IMR-90 (cell line): ENCODE measurements around the gene ECHS1. TPM values are rescaled to one million over a fixed set of nuclear protein-coding genes. Genes with fewer than 3 reads are reported as not detected.

Experiments
- ATAC-seq: fragments of 200-7000 bp; cut with Tn5 transposase; 2 replicates; pipeline ENCODE4 v1.9.1; 2020; ENCODE audit warnings: low read depth, mild to moderate bottlenecking, moderate library complexity
- BruUV-seq: library from RNA; stranded (reverse); fragments of 400-500 nt; replicated peaks from 2 replicates; lab custom pipeline; 2021; lab: Mats Ljungman, UMichigan
- CTCF ChIA-PET: fragments of 300-600 bp; formaldehyde crosslinking; extraction: SDS; loops from one replicate; lab custom pipeline; 2021; ENCODE audit warnings: antibody characterized with exemption; lab: Yijun Ruan, JAX
- POLR2A ChIA-PET: fragments of 300-600 bp; sonication (Branson Sonifier 250); formaldehyde crosslinking; loops from one replicate; lab custom pipeline; 2022; ENCODE audit warnings: antibody characterized with exemption; ENCODE audit not compliant: unreplicated experiment; lab: Charles Lee
- DNase-seq: peaks from one replicate; pipeline ENCODE4 v3.0.0; 2013
- H2AFZ ChIP-seq: replicated peaks from 2 replicates; pipeline ENCODE3; 2013; ENCODE audit warnings: low read length, mild to moderate bottlenecking; ENCODE audit not compliant: poor library complexity
- H2AK5ac ChIP-seq: 2 replicates; pipeline ENCODE4 v1.6.1; 2013; ENCODE audit warnings: low read depth, low read length, inconsistent platforms
- H2AK9ac ChIP-seq: replicated peaks from 2 replicates; pipeline ENCODE3; 2013; ENCODE audit warnings: mild to moderate bottlenecking, low read depth, low read length, moderate library complexity; ENCODE audit not compliant: poor library complexity
- H2BK120ac ChIP-seq: 2 replicates; pipeline ENCODE4 v1.6.1; 2013; ENCODE audit warnings: low read depth, low read length, inconsistent platforms
- H2BK15ac ChIP-seq: 3 replicates; pipeline ENCODE4 v1.6.1; 2013; ENCODE audit warnings: low read depth, low read length, inconsistent platforms
- H2BK20ac ChIP-seq: 2 replicates; pipeline ENCODE4 v1.6.1; 2013; ENCODE audit warnings: low read depth, mild to moderate bottlenecking, inconsistent platforms, low read length, moderate library complexity
- H2BK5ac ChIP-seq: 2 replicates; pipeline ENCODE4 v1.6.1; 2013; ENCODE audit warnings: mild to moderate bottlenecking, low read depth, low read length, inconsistent platforms; ENCODE audit not compliant: poor library complexity, severe bottlenecking
- H3K14ac ChIP-seq: replicated peaks from 2 replicates; pipeline ENCODE4 v1.6.1; 2013; ENCODE audit warnings: low read depth, low read length, inconsistent platforms
- H3K18ac ChIP-seq: 2 replicates; pipeline ENCODE4 v1.6.1; 2013; ENCODE audit warnings: low read depth, low read length, control low read depth
- H3K23ac ChIP-seq: 2 replicates; pipeline ENCODE4 v1.6.1; 2013; ENCODE audit warnings: low read depth, low read length, inconsistent platforms
- H3K27ac ChIP-seq: 2 replicates; pipeline ENCODE4 v1.5.1; 2013; ENCODE audit warnings: mild to moderate bottlenecking, control low read depth, low read length; ENCODE audit not compliant: insufficient read depth
- H3K27me3 ChIP-seq: 2 replicates; pipeline ENCODE4 v1.6.1; 2013; ENCODE audit warnings: low read length; ENCODE audit not compliant: control insufficient read depth, insufficient read depth
- H3K36me3 ChIP-seq: 2 replicates; pipeline ENCODE4 v1.6.1; 2013; ENCODE audit warnings: low read length, mixed read lengths; ENCODE audit not compliant: control insufficient read depth, insufficient read depth
- H3K4ac ChIP-seq: 2 replicates; pipeline ENCODE4 v1.6.1; 2013; ENCODE audit warnings: low read depth, low read length, inconsistent platforms
- H3K4me1 ChIP-seq: 2 replicates; pipeline ENCODE4 v1.6.1; 2013; ENCODE audit warnings: low read length, mixed read lengths; ENCODE audit not compliant: control insufficient read depth, insufficient read depth
- H3K4me2 ChIP-seq: 2 replicates; pipeline ENCODE4 v1.6.1; 2013; ENCODE audit warnings: low read depth, mild to moderate bottlenecking, control low read depth, low read length, moderate library complexity
- H3K4me3 ChIP-seq: 2 replicates; pipeline ENCODE4 v1.5.1; 2013; ENCODE audit warnings: low read depth, mild to moderate bottlenecking, control low read depth, low read length, moderate library complexity; ENCODE audit not compliant: insufficient read depth
- H3K56ac ChIP-seq: 2 replicates; pipeline ENCODE4 v1.6.1; 2013; ENCODE audit warnings: low read length, inconsistent platforms; ENCODE audit not compliant: insufficient read depth; ENCODE audit errors: extremely low read depth
- H3K79me1 ChIP-seq, 2 experiments: 2 replicates each; pipeline ENCODE4 v1.6.1; 2013; ENCODE audit warnings: low read length in 2 of 2, inconsistent platforms in 1 of 2, low read depth in 1 of 2
- H3K9ac ChIP-seq: 2 replicates; pipeline ENCODE4 v1.6.1; 2013; ENCODE audit warnings: low read depth, low read length, control low read depth
- H3K9me1 ChIP-seq: 2 replicates; pipeline ENCODE4 v1.6.1; 2013; ENCODE audit warnings: low read length, inconsistent platforms; ENCODE audit not compliant: insufficient read depth
- H3K9me3 ChIP-seq: 2 replicates; pipeline ENCODE4 v1.6.1; 2013; ENCODE audit warnings: low read length; ENCODE audit not compliant: control insufficient read depth, insufficient read depth
- H4K20me1 ChIP-seq: 2 replicates; pipeline ENCODE4 v1.6.1; 2013; ENCODE audit warnings: low read length, inconsistent platforms; ENCODE audit not compliant: insufficient read depth
- H4K5ac ChIP-seq: 2 replicates; pipeline ENCODE4 v1.6.1; 2013; ENCODE audit warnings: mild to moderate bottlenecking, low read depth, low read length, control low read depth
- H4K8ac ChIP-seq, 2 experiments: 2 replicates each; pipeline ENCODE4 v1.6.1; 2013; ENCODE audit warnings: low read depth in 2 of 2, low read length in 2 of 2, control low read depth in 1 of 2, inconsistent platforms in 1 of 2
- H4K91ac ChIP-seq: 2 replicates; pipeline ENCODE4 v1.6.1; 2013; ENCODE audit warnings: low read depth, low read length, inconsistent platforms; ENCODE audit not compliant: insufficient read depth
- CEBPB ChIP-seq: IDR thresholded peaks from 2 replicates; pipeline ENCODE4 v1.6.1; 2012; ENCODE audit warnings: low read depth, low read length, improper control_type of control experiment
- CHD1 ChIP-seq: IDR thresholded peaks from 2 replicates; pipeline ENCODE4 v1.6.1; 2012; ENCODE audit warnings: low read depth, low read length, improper control_type of control experiment
- FOS ChIP-seq: fragments of 150-350 bp; IDR thresholded peaks from 2 replicates; pipeline ENCODE4 v1.6.1; 2016; ENCODE audit warnings: low read depth, low read length
- MAFK ChIP-seq: IDR thresholded peaks from 2 replicates; pipeline ENCODE4 v1.6.1; 2012; ENCODE audit warnings: low read depth, low read length, improper control_type of control experiment
- MAZ ChIP-seq: IDR thresholded peaks from 2 replicates; pipeline ENCODE4 v1.6.1; 2012; ENCODE audit warnings: low read depth, mild to moderate bottlenecking, low read length, improper control_type of control experiment, moderate library complexity, borderline replicate concordance
- MXI1 ChIP-seq: IDR thresholded peaks from 2 replicates; pipeline ENCODE4 v1.6.1; 2012; ENCODE audit warnings: low read depth, mild to moderate bottlenecking, low read length, moderate library complexity, borderline replicate concordance
- POLR2A ChIP-seq: IDR thresholded peaks from 2 replicates; pipeline ENCODE4 v1.6.1; 2012; ENCODE audit warnings: mild to moderate bottlenecking, low read depth, low read length
- RAD21 ChIP-seq: IDR thresholded peaks from 2 replicates; pipeline ENCODE4 v1.6.1; 2012; ENCODE audit warnings: low read length, improper control_type of control experiment
- RCOR1 ChIP-seq: IDR thresholded peaks from 2 replicates; pipeline ENCODE4 v1.6.1; 2012; ENCODE audit warnings: mild to moderate bottlenecking, low read length, improper control_type of control experiment; ENCODE audit not compliant: insufficient replicate concordance
- RFX5 ChIP-seq: IDR thresholded peaks from 2 replicates; pipeline ENCODE4 v1.8.0; 2012; ENCODE audit warnings: low read depth, mild to moderate bottlenecking, low read length, moderate library complexity
- SMC3 ChIP-seq: fragments of 150-350 bp; IDR thresholded peaks from 2 replicates; pipeline ENCODE4 v1.6.1; 2016; ENCODE audit warnings: low read depth, mild to moderate bottlenecking, antibody characterized with exemption, low read length, moderate library complexity
- WGBS, 2 experiments: methylation state at CpG; one replicate each; pipeline versions ENCODE4 v1.1.5 to v1.1.7; 2013; ENCODE audit warnings: missing lambda C conversion rate in 2 of 2; ENCODE audit not compliant: insufficient read length in 1 of 2; ENCODE audit errors: extremely low coverage in 2 of 2; 5-methylcytosine and 5-hydroxymethylcytosine counted together
- dilution Hi-C: fragments of 300-500 bp; cut with HindIII; formaldehyde crosslinking; loops from one replicate; pipeline ENCODE4 v1.14.3; 2018; ENCODE audit warnings: low sequenced_read_pairs; ENCODE audit not compliant: unreplicated experiment
- in situ Hi-C: fragments of 300-500 bp; cut with MboI; formaldehyde crosslinking; loops from 3 replicates; pipeline ENCODE4 v1.14.3; 2019; ENCODE audit warnings: low sequenced_read_pairs, inconsistent platforms, mixed read lengths
- intact Hi-C: fragments of 100-400 bp; cut with micrococcal nuclease; formaldehyde crosslinking; loops from 2 replicates; pipeline ENCODE4 v1.10.0; 2022
- polyA plus RNA-seq, 3 experiments: library from polyadenylated mRNA; depleted of rRNA; stranded (reverse); fragments of >200 nt; gene quantifications; 2 replicates each; pipeline ENCODE4 v1.2.3, GENCODE V29; 2012; ENCODE audit warnings: low replicate concordance in 1 of 3
- total RNA-seq: library from RNA; depleted of rRNA; stranded (reverse); fragments of >200 nt; gene quantifications from 2 replicates; pipeline ENCODE4 v1.2.3, GENCODE V29; 2012
- TF ChIP-seq, protein P1 (sequence below): fragments of 150-350 bp; IDR thresholded peaks from 2 replicates; pipeline ENCODE4 v1.6.1; 2017; ENCODE audit warnings: mild to moderate bottlenecking, antibody characterized with exemption, low read length, low read depth
- TF ChIP-seq, protein P2 (sequence below): conservative IDR thresholded peaks from 2 replicates; pipeline ENCODE4 v1.5.1; 2012; ENCODE audit warnings: mild to moderate bottlenecking, low read depth, low read length, improper control_type of control experiment

Gene ECHS1
- total and polyA plus RNA-seq, 2 of the 4 experiments (the other 2 are of a cell fraction): 60.8 to 84.2 TPM

DNA sequence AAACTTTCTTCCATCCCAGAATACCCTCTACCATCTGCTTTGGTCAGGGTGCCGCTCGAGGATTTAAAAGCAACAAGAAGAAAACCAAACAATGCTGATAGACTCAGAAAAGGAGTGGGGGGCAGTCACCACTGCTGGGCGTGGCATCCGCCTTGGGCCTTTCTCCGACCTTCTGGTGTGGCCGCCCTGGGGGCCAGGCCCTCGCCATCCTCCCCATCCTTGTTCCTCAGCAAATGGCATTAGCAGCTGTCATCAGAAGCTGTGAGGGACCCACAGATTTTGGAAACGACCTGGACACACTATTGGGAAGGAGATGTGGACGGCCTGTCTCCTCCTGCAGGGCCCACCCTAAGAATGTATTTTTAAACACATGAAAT, 60.4 kb downstream of the ECHS1 start:
- ChIA-PET POLR2A (no interaction called here), CTCF (no interaction called here)
- peaks cover 7 to 16% of the 10 kb centered on the region in 2 experiments for H3K79me1 ChIP-seq
- TF ChIP-seq RCOR1: no peak
- TF ChIP-seq MXI1: no peak
- TF ChIP-seq MAZ: no peak
- no peak for TF ChIP-seq RAD21
- TF ChIP-seq RFX5: no peak
- TF ChIP-seq MAFK: no peak
- no peak for TF ChIP-seq FOS
- TF ChIP-seq POLR2A: no peak
- TF ChIP-seq, protein P1, sequence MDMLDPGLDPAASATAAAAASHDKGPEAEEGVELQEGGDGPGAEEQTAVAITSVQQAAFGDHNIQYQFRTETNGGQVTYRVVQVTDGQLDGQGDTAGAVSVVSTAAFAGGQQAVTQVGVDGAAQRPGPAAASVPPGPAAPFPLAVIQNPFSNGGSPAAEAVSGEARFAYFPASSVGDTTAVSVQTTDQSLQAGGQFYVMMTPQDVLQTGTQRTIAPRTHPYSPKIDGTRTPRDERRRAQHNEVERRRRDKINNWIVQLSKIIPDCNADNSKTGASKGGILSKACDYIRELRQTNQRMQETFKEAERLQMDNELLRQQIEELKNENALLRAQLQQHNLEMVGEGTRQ: no peak
- TF ChIP-seq, protein P2, sequence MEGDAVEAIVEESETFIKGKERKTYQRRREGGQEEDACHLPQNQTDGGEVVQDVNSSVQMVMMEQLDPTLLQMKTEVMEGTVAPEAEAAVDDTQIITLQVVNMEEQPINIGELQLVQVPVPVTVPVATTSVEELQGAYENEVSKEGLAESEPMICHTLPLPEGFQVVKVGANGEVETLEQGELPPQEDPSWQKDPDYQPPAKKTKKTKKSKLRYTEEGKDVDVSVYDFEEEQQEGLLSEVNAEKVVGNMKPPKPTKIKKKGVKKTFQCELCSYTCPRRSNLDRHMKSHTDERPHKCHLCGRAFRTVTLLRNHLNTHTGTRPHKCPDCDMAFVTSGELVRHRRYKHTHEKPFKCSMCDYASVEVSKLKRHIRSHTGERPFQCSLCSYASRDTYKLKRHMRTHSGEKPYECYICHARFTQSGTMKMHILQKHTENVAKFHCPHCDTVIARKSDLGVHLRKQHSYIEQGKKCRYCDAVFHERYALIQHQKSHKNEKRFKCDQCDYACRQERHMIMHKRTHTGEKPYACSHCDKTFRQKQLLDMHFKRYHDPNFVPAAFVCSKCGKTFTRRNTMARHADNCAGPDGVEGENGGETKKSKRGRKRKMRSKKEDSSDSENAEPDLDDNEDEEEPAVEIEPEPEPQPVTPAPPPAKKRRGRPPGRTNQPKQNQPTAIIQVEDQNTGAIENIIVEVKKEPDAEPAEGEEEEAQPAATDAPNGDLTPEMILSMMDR: no peak
- no peak for TF ChIP-seq CHD1
- TF ChIP-seq CEBPB: no peak
- no peak for TF ChIP-seq SMC3
- no peak overlapping the region for H2BK5ac ChIP-seq
- no peak overlapping the region for H3K4ac ChIP-seq
- H3K9me1 ChIP-seq: peaks cover 6% of the 10 kb centered on the region; the same call in 1 of the 2 replicates
- H3K36me3 ChIP-seq: peaks cover 14% of the 10 kb centered on the region; the same call in 1 of the 2 replicates
- no peak overlapping the region for H2AK9ac ChIP-seq
- DNase-seq (no peak), ATAC-seq (no peak)
- intact Hi-C loops: no loop called here
- no peak overlapping the region for H3K14ac ChIP-seq
- no peak overlapping the region for H2AK5ac ChIP-seq
- H3K9me3 ChIP-seq: no peaks in the 10 kb centered on the region
- H3K27me3 ChIP-seq: no peaks in the 10 kb centered on the region
- H3K18ac ChIP-seq: no peak overlapping the region
- no peak overlapping the region for H3K4me3 ChIP-seq
- no peak overlapping the region for H3K9ac ChIP-seq
- no peak overlapping the region for H2BK20ac ChIP-seq
- no peak overlapping the region for H2AFZ ChIP-seq
- no peak overlapping the region for H3K56ac ChIP-seq
- peaks cover 11% of the 10 kb centered on the region for H4K20me1 ChIP-seq
- BruUV-seq: no TSS peak
- H3K23ac ChIP-seq: no peak overlapping the region
- H4K8ac ChIP-seq: no peak overlapping the region
- no peak overlapping the region for H2BK120ac ChIP-seq
- WGBS, 2 experiments: no CpG with 5 or more reads among the region's 9 CpGs
- in situ Hi-C loops: no loop called here
- dilution Hi-C loops: no loop called here
- H3K27ac ChIP-seq: no peak overlapping the region
- no peak overlapping the region for H3K4me2 ChIP-seq
- H4K5ac ChIP-seq: no peak overlapping the region
- H2BK15ac ChIP-seq: no peak overlapping the region
- no peak overlapping the region for H4K91ac ChIP-seq
- H3K4me1 ChIP-seq: peaks cover 3% of the 10 kb centered on the region; the same call in 1 of the 2 replicates
